Forelimb muscle (tissue), 1 donor: ENCODE results near the gene LRP1. TPM values are rescaled to one million over a fixed set of nuclear protein-coding genes. Genes with fewer than 3 reads are reported as not detected.

Experiments
- DNase-seq: peaks from one replicate; pipeline ENCODE4 v3.0.0-alpha.2; 2013; ENCODE audit warnings: low read depth
- polyA plus RNA-seq: library from polyadenylated mRNA; unstranded; fragments of 120-200 nt; gene quantifications from one replicate; pipeline ENCODE4 v1.2.1, GENCODE V29; 2013; ENCODE audit not compliant: insufficient read length

The LRP1 gene
- 95.2 TPM for polyA plus RNA-seq

- no peak for DNase-seq
Observed at GRCh38 chr12:57127726-57128518, at the start of gene LRP1. Gene LRP1, plus strand, starts transcription at chr12:57128483. Its CDS starts 482 bp downstream, at chr12:57128965.

GRCh38 chr12:57078519-57079404, 49.5 kb upstream of the LRP1 start, which contains the start of gene NEMP1:
Gene NEMP1, minus strand, starts transcription at chr12:57078791. Its CDS starts 46 bp downstream, at chr12:57078745.
- DNase-seq = peak; percentile 100

- DNase-seq = no peak
Observed at GRCh38 chr12:57079821-57080220, 48.5 kb upstream of the LRP1 start.

- no peak for DNase-seq
Observed at GRCh38 chr12:57080855-57081254, 47.4 kb upstream of the LRP1 start.

- peak; percentile 62 for DNase-seq
Observed at GRCh38 chr12:57085999-57086492, 42.2 kb upstream of the LRP1 start.

- DNase-seq = no peak
Observed at GRCh38 chr12:57086493-57087009, 41.7 kb upstream of the LRP1 start.

GRCh38 chr12:57087010-57087690, 41.1 kb upstream of the LRP1 start:
- DNase-seq = no peak

- no peak for DNase-seq
Observed at GRCh38 chr12:57087691-57088353, 40.5 kb upstream of the LRP1 start.

- no peak for DNase-seq
Observed at GRCh38 chr12:57088354-57089270, 39.7 kb upstream of the LRP1 start, which contains the start of gene NAB2. Gene NAB2, plus strand, starts transcription at chr12:57089114. Its CDS starts 158 bp downstream, at chr12:57089272.

- DNase-seq = no peak
Observed at GRCh38 chr12:57089271-57090245, 38.7 kb upstream of the LRP1 start.

GRCh38 chr12:57090490-57090889, 37.8 kb upstream of the LRP1 start:
- DNase-seq = no peak

- no peak for DNase-seq
Observed at GRCh38 chr12:57090924-57091637, 37.2 kb upstream of the LRP1 start.

- DNase-seq = no peak
Observed at GRCh38 chr12:57091638-57092528, 36.4 kb upstream of the LRP1 start.

- DNase-seq = no peak
Observed at GRCh38 chr12:57092529-57092862, 35.8 kb upstream of the LRP1 start.

GRCh38 chr12:57092876-57093414, 35.3 kb upstream of the LRP1 start:
- DNase-seq = no peak

GRCh38 chr12:57093415-57094207, 34.7 kb upstream of the LRP1 start:
- DNase-seq = no peak
